ENCODE data around the gene HIVEP3. TPM values are rescaled to one million over a fixed set of nuclear protein-coding genes. Genes with fewer than 3 reads are reported as not detected.

Gene HIVEP3
- total RNA-seq, 1 experiment from 2014 or later, result 6.0 TPM

DNA sequence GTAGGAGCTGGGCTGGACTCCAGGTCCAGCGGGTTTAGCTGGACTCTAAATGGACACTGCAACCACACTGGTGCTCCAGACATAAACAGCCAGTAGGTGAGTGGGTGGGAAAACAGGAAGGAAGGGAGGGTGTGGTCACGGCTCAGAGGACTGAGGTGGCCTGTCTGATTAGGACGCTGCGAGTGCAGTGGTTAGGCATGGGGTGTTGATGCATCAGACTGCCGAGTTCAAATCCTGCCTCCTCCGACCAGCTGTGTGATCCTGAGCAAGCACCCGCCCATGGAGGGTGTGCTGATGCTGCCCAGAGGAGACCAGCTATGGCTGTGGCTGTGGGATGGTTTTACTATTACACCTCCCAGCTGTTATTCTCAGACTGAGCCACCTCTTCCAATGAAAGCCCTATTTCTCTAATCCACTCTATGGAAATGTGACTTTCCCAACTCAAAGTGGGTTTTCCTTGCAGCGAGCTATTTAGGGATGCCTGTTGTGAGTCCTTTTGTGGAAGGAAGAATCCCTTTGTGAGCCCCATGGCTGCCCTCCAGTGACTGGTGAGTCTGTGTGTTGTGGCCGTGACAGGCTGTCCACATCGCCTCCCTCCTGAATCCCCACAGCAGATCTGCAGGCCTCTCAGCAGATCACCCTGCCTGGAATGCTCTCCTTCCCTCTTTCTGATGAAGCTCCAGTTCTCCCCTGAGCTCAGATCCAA is 377.7 kb downstream of the HIVEP3 start:
- no peaks in the 10 kb centered on the region for H3K36me3 ChIP-seq (ENCODE audit: control insufficient read depth, insufficient read depth, low read length)
- H3K4me3 ChIP-seq (ENCODE audit: low read depth in 2 of 2, low read length in 2 of 2), result no peak overlapping the region
- H3K9me3 ChIP-seq (ENCODE audit: control insufficient read depth, insufficient read depth, low read depth, low read length), result no peaks in the 10 kb centered on the region
- TF ChIP-seq, protein P1, sequence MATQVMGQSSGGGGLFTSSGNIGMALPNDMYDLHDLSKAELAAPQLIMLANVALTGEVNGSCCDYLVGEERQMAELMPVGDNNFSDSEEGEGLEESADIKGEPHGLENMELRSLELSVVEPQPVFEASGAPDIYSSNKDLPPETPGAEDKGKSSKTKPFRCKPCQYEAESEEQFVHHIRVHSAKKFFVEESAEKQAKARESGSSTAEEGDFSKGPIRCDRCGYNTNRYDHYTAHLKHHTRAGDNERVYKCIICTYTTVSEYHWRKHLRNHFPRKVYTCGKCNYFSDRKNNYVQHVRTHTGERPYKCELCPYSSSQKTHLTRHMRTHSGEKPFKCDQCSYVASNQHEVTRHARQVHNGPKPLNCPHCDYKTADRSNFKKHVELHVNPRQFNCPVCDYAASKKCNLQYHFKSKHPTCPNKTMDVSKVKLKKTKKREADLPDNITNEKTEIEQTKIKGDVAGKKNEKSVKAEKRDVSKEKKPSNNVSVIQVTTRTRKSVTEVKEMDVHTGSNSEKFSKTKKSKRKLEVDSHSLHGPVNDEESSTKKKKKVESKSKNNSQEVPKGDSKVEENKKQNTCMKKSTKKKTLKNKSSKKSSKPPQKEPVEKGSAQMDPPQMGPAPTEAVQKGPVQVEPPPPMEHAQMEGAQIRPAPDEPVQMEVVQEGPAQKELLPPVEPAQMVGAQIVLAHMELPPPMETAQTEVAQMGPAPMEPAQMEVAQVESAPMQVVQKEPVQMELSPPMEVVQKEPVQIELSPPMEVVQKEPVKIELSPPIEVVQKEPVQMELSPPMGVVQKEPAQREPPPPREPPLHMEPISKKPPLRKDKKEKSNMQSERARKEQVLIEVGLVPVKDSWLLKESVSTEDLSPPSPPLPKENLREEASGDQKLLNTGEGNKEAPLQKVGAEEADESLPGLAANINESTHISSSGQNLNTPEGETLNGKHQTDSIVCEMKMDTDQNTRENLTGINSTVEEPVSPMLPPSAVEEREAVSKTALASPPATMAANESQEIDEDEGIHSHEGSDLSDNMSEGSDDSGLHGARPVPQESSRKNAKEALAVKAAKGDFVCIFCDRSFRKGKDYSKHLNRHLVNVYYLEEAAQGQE (IDR thresholded peaks at IDR 0.05; ENCODE audit: insufficient read depth in 1 of 2, low read depth in 2 of 2, low read length in 1 of 2), result no peak
- TF ChIP-seq SIN3A (IDR thresholded peaks at IDR 0.05; ENCODE audit: borderline replicate concordance, insufficient read depth, low read depth, low read length) (no peak), POLR2AphosphoS5 (IDR thresholded peaks at IDR 0.05; ENCODE audit: low read depth, low read length) (no peak), TCF7L2 (IDR thresholded peaks at IDR 0.05; ENCODE audit: low read depth, low read length) (no peak)
- TF ChIP-seq, protein P2, sequence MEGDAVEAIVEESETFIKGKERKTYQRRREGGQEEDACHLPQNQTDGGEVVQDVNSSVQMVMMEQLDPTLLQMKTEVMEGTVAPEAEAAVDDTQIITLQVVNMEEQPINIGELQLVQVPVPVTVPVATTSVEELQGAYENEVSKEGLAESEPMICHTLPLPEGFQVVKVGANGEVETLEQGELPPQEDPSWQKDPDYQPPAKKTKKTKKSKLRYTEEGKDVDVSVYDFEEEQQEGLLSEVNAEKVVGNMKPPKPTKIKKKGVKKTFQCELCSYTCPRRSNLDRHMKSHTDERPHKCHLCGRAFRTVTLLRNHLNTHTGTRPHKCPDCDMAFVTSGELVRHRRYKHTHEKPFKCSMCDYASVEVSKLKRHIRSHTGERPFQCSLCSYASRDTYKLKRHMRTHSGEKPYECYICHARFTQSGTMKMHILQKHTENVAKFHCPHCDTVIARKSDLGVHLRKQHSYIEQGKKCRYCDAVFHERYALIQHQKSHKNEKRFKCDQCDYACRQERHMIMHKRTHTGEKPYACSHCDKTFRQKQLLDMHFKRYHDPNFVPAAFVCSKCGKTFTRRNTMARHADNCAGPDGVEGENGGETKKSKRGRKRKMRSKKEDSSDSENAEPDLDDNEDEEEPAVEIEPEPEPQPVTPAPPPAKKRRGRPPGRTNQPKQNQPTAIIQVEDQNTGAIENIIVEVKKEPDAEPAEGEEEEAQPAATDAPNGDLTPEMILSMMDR (IDR thresholded peaks at IDR 0.05), result no peak
- BruUV-seq (replicated peaks), result no TSS peak
- no peak for ATAC-seq
- in situ Hi-C loops (cut with HindIII; ENCODE audit: low pct_unique_long_range_greater_than_20kb, low sequenced_read_pairs), result no loop called here
- ChIA-PET POLR2A (no interaction called here), CTCF (interaction anchor here (0.9 kb wide), 1 partner anchor 22 kb away, joined by 3 read pairs; no protein-coding TSS in a partner anchor)
- no peak overlapping the region for H3K27ac ChIP-seq (ENCODE audit: low read length)
- DNase-seq (ENCODE audit: low read depth, low spot score), result no peak
- H3K4me1 ChIP-seq (ENCODE audit: control insufficient read depth, insufficient read depth, low read length), result no peaks in the 10 kb centered on the region
- no peaks in the 10 kb centered on the region for H3K27me3 ChIP-seq (ENCODE audit: control insufficient read depth, insufficient read depth, low read length)
- intact Hi-C loops (cut with micrococcal nuclease; ENCODE audit: unreplicated experiment), result no loop called here

DNA sequence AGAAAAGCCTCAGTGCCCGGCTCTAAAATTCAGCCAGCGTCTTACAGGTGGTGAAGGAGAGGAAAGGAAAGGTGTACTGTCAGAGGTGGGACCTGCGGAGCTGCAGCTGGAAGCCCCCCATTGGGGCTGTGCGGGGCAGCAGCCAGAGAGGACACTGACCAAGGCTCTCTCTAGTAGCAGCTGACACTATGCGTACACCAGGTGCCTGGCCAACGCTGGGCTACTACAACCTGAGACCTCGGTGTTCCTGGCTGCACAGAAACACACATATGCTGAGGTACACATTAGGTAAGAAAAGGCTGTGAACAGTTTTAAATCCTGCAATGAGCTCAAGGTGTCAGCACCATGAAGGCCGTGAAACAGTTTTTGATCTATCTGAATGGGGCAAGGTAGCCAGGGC is 378.7 kb downstream of the HIVEP3 start:
- no peak overlapping the region for H3K4me3 ChIP-seq (ENCODE audit: low read depth in 2 of 2, low read length in 2 of 2)
- DNase-seq (ENCODE audit: low read depth, low spot score) (no peak), ATAC-seq (no peak)
- H3K4me1 ChIP-seq (ENCODE audit: control insufficient read depth, insufficient read depth, low read length), result no peaks in the 10 kb centered on the region
- POLR2A ChIA-PET, result no interaction called here
- no TSS peak for BruUV-seq (replicated peaks)
- in situ Hi-C loops (cut with HindIII; ENCODE audit: low pct_unique_long_range_greater_than_20kb, low sequenced_read_pairs) (no loop called here), intact Hi-C loops (cut with micrococcal nuclease; ENCODE audit: unreplicated experiment) (no loop called here)
- no peaks in the 10 kb centered on the region for H3K27me3 ChIP-seq (ENCODE audit: control insufficient read depth, insufficient read depth, low read length)
- H3K9me3 ChIP-seq (ENCODE audit: control insufficient read depth, insufficient read depth, low read depth, low read length), result no peaks in the 10 kb centered on the region
- TF ChIP-seq, protein P2 (IDR thresholded peaks at IDR 0.05), result no peak
- TF ChIP-seq, protein P1 (IDR thresholded peaks at IDR 0.05; ENCODE audit: insufficient read depth in 1 of 2, low read depth in 2 of 2, low read length in 1 of 2), result no peak
- TF ChIP-seq TCF7L2 (IDR thresholded peaks at IDR 0.05; ENCODE audit: low read depth, low read length) (no peak), SIN3A (IDR thresholded peaks at IDR 0.05; ENCODE audit: borderline replicate concordance, insufficient read depth, low read depth, low read length) (no peak), POLR2AphosphoS5 (IDR thresholded peaks at IDR 0.05; ENCODE audit: low read depth, low read length) (no peak)
- H3K27ac ChIP-seq (ENCODE audit: low read length), result no peak overlapping the region
- CTCF ChIA-PET, result no interaction called here
- H3K36me3 ChIP-seq (ENCODE audit: control insufficient read depth, insufficient read depth, low read length), result no peaks in the 10 kb centered on the region

All from Panc1 (cell line).